Ishikawa (cell line): Measurements from ENCODE around the gene ADGRB2.

Experiments
- CREB1 ChIP-seq: IDR thresholded peaks from 2 replicates; pipeline ENCODE4 v1.6.1; 2012; ENCODE audit warnings: low read depth
- EGR1 ChIP-seq: IDR thresholded peaks from 2 replicates; pipeline ENCODE4 v1.6.1; 2012
- EP300 ChIP-seq: IDR thresholded peaks from 2 replicates; pipeline ENCODE4 v1.6.1; 2012; ENCODE audit warnings: borderline replicate concordance
- NFIC ChIP-seq: IDR thresholded peaks from 2 replicates; pipeline ENCODE4 v1.6.1; 2012
- RAD21 ChIP-seq: IDR thresholded peaks from 2 replicates; pipeline ENCODE4 v1.6.1; 2012; ENCODE audit warnings: low read depth
- REST ChIP-seq: IDR thresholded peaks from 2 replicates; pipeline ENCODE4 v1.6.1; 2012; ENCODE audit warnings: low read depth, mild to moderate bottlenecking
- TEAD4 ChIP-seq: IDR thresholded peaks from 2 replicates; pipeline ENCODE4 v1.6.1; 2012
- USF1 ChIP-seq: IDR thresholded peaks from 2 replicates; pipeline ENCODE4 v1.6.1; 2012
- YY1 ChIP-seq: IDR thresholded peaks from 2 replicates; pipeline ENCODE4 v1.6.1; 2012; ENCODE audit warnings: low read depth
- ZBTB7A ChIP-seq: IDR thresholded peaks from 2 replicates; pipeline ENCODE4 v1.6.1; 2012; ENCODE audit warnings: low read depth

GRCh38 chr1:31734582-31735107 is 29.5 kb downstream of the ADGRB2 start:
- no peak for TF ChIP-seq CREB1
- TF ChIP-seq NFIC, result no peak
- no peak for TF ChIP-seq EGR1
- TF ChIP-seq YY1, result no peak
- no peak for TF ChIP-seq USF1
- TF ChIP-seq ZBTB7A, result no peak
- no peak for TF ChIP-seq EP300
- TF ChIP-seq TEAD4, result no peak
- TF ChIP-seq REST, result no peak
- TF ChIP-seq RAD21, result no peak
